Measurements from ENCODE around the gene SRPK1. TPM values are rescaled to one million over a fixed set of nuclear protein-coding genes. Genes with fewer than 3 reads are reported as not detected.
A peak's percentile ranks its signal among the peaks of the same experiment; 100 is the strongest.

SRPK1 gene
- total and polyA plus RNA-seq, 2 of the 13 experiments (the other 11 are each of a cell fraction or from before 2014, with no cell fraction given), result 56.4 to 142 TPM

DNA sequence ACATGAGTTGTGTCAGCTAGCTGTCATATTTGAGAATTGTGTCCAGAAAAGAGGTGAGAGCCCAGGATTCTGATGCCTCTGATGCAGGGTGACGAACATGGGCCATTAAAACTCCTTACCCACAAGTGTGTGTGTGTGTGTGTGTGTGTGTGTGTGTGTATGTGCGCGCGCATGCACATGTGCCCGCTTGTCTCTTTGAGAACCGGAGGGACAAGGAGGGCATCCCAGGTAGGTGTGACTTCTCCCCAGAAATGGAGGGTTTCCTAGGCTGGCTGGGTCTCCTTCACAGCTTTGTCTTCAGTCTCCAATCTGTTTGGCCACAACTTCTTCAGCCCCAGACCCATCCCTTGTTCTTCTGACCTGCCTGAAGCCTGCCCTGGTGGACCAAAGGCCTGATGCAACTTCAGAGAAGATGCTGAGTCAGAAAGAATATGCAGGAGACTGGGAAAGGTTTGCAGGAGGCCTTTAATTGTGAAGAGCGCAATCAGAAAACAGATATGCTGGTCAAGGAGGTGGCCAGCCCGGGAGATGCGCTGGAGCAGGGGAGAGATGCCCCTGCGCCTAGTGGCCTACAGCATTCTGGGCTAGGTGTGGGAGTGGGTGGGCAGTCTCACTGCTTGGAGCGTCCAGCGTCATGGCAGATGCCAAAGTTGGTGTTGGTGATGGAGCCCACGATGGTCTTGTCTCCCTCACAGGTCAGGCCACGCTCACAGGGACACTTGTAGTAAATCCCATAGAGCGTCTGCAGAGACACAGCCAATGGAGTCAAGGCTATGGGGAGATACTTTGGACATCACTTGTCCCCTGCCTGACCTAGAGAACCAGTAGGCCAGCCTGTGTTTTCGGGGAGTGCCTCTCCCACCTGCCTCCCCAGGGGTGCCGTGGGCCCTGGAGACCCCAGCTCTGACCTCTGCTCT lies 126.1 kb downstream of the SRPK1 start (continued):
- TF ChIP-seq, protein P1, sequence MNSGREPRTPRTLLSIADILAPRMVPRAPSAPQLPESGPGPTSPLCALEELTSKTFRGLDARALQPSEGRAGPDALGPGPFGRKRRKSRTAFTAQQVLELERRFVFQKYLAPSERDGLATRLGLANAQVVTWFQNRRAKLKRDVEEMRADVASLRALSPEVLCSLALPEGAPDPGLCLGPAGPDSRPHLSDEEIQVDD (CRISPR knock-in tag; IDR thresholded peaks at IDR 0.05; ENCODE audit: borderline replicate concordance), result no peak
- no peak for TF ChIP-seq ZNF224 (CRISPR knock-in tag; IDR thresholded peaks at IDR 0.05)

- ChIA-PET CTCF (ENCODE audit: low intra/inter-chr PET ratio, low total read pairs) (no interaction called here), POLR2A (no interaction called here)
- DNase-seq (ENCODE audit: low spot score) (no peak), FAIRE-seq (no peak), ATAC-seq (no peak)
- BruUV-seq (replicated peaks), result no TSS peak
- Histone ChIP-seq H3K4me1 (ENCODE audit: insufficient read depth, low read length) (peaks cover 18% of the 10 kb centered on the region), H4K20me1 (ENCODE audit: insufficient read depth, low read length) (no peaks in the 10 kb centered on the region), H3K27ac (ENCODE audit: extremely low read length, insufficient read depth, low read length) (no peak overlapping the region), H3K27me3 (ENCODE audit: control insufficient read depth in 1 of 2, insufficient read depth in 2 of 2, low read length in 2 of 2) (peaks cover 1 to 25% of the 10 kb centered on the region in 2 experiments; a peak in 3 of 5 replicates), H3K79me2 (ENCODE audit: insufficient read depth, low read length) (no peaks in the 10 kb centered on the region), H3K4me2 (ENCODE audit: low read depth, low read length) (no peak overlapping the region), H3K36me3 (replicated peaks in 1 of 2; ENCODE audit: control insufficient read depth in 1 of 2, insufficient read depth in 2 of 2, low read length in 2 of 2) (no peaks in the 10 kb centered on the region), H3K9me3 (ENCODE audit: low read length) (no peaks in the 10 kb centered on the region), H2AFZ (ENCODE audit: low read length) (no peak overlapping the region), H3K9ac (ENCODE audit: insufficient read depth, low read depth, low read length) (no peak overlapping the region), H3K4me3 (replicated peaks in 1 of 3; ENCODE audit: insufficient read depth in 1 of 3, low read depth in 2 of 3, low read length in 3 of 3) (no peak overlapping the region)
- intact Hi-C loops (cut with micrococcal nuclease; ENCODE audit: unreplicated experiment) (no loop called here), in situ Hi-C loops (cut with HindIII; ENCODE audit: extremely low pct_ligation_motif_present, low pct_unique_long_range_greater_than_20kb) (no loop called here)
- 13% methylated on average over 5 of the region's 5 CpGs for WGBS (ENCODE audit: low lambda C conversion rate)
- TF ChIP-seq JUN (CRISPR knock-in tag; IDR thresholded peaks at IDR 0.05) (no peak), NFIC (IDR thresholded peaks at IDR 0.05; ENCODE audit: low read length) (no peak), KLF6 (CRISPR knock-in tag; IDR thresholded peaks at IDR 0.05) (no peak), ZSCAN25 (CRISPR knock-in tag; IDR thresholded peaks at IDR 0.05) (no peak), CEBPG (CRISPR knock-in tag; IDR thresholded peaks at IDR 0.05) (0 out of 2 replicates have a peak, but pooled peaks have one; percentile 7), PTBP1 (IDR thresholded peaks at IDR 0.05; ENCODE audit: low read depth, low read length, poor library complexity, severe bottlenecking) (no peak), PCBP2 (optimal IDR thresholded peaks at IDR 0.05; ENCODE audit: low read depth, low read length, poor library complexity, severe bottlenecking) (no peak), EEA1 (CRISPR knock-in tag; IDR thresholded peaks at IDR 0.05; ENCODE audit: borderline replicate concordance) (no peak), ZNF878 (CRISPR knock-in tag; IDR thresholded peaks at IDR 0.05) (no peak), ZNF253 (CRISPR knock-in tag; IDR thresholded peaks at IDR 0.05; ENCODE audit: borderline replicate concordance) (no peak), ONECUT2 (CRISPR knock-in tag; IDR thresholded peaks at IDR 0.05) (no peak), CEBPB (IDR thresholded peaks at IDR 0.05; ENCODE audit: borderline replicate concordance, low read depth, low read length) (peak; percentile 82), AFF4 (CRISPR knock-in tag; IDR thresholded peaks at IDR 0.05) (no peak), KAT7 (CRISPR knock-in tag; IDR thresholded peaks at IDR 0.05; ENCODE audit: borderline replicate concordance) (no peak), ZNF607 (CRISPR knock-in tag; IDR thresholded peaks at IDR 0.05; ENCODE audit: borderline replicate concordance) (no peak)
- TF ChIP-seq, protein P2, sequence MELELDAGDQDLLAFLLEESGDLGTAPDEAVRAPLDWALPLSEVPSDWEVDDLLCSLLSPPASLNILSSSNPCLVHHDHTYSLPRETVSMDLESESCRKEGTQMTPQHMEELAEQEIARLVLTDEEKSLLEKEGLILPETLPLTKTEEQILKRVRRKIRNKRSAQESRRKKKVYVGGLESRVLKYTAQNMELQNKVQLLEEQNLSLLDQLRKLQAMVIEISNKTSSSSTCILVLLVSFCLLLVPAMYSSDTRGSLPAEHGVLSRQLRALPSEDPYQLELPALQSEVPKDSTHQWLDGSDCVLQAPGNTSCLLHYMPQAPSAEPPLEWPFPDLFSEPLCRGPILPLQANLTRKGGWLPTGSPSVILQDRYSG (CRISPR knock-in tag; IDR thresholded peaks at IDR 0.05), result no peak
Observed at GRCh38 chr6:35790683-35791082, 130.2 kb downstream of the SRPK1 start.

All from HepG2 (cell line).